ENCODE measurements around the gene HSF5. TPM values are rescaled to one million over a fixed set of nuclear protein-coding genes. Genes with fewer than 3 reads are reported as not detected.

The HSF5 gene
- total and polyA plus RNA-seq, 2 of the 4 experiments (the other 2 are of a cell fraction) = not detected

GRCh38 chr17:58373003-58373402 lies 115.2 kb downstream of the HSF5 start:
- Histone ChIP-seq H3K56ac (ENCODE audit: extremely low read depth, insufficient read depth, low read length) (no peak overlapping the region), H3K4me1 (ENCODE audit: control insufficient read depth, insufficient read depth, low read length) (no peaks in the 10 kb centered on the region), H3K4me2 (ENCODE audit: low read depth, low read length) (no peak overlapping the region), H4K8ac (ENCODE audit: low read depth in 2 of 2, low read length in 2 of 2) (no peak overlapping the region), H2BK20ac (ENCODE audit: low read depth, low read length) (no peak overlapping the region), H3K9me1 (ENCODE audit: insufficient read depth, low read length) (no peaks in the 10 kb centered on the region), H3K18ac (ENCODE audit: low read depth, low read length) (no peak overlapping the region), H3K27me3 (ENCODE audit: control insufficient read depth, insufficient read depth, low read length) (peaks cover 14% of the 10 kb centered on the region), H3K79me1 (ENCODE audit: low read depth in 1 of 2, low read length in 2 of 2) (no peaks in the 10 kb centered on the region), H3K9me3 (ENCODE audit: control insufficient read depth, insufficient read depth, low read length) (no peaks in the 10 kb centered on the region), H2BK120ac (ENCODE audit: low read depth, low read length) (no peak overlapping the region), H3K9ac (ENCODE audit: low read depth, low read length) (no peak overlapping the region), H2BK5ac (ENCODE audit: low read depth, low read length, poor library complexity, severe bottlenecking) (no peak overlapping the region), H3K27ac (ENCODE audit: insufficient read depth, low read length) (no peak overlapping the region), H2AK5ac (ENCODE audit: low read depth, low read length) (no peak overlapping the region), H2AFZ (replicated peaks; ENCODE audit: low read length, poor library complexity) (peak overlapping the region; percentile 43), H3K4ac (ENCODE audit: low read depth, low read length) (no peak overlapping the region), H4K20me1 (ENCODE audit: insufficient read depth, low read length) (no peaks in the 10 kb centered on the region), H3K36me3 (ENCODE audit: control insufficient read depth, insufficient read depth, low read length) (no peaks in the 10 kb centered on the region), H4K5ac (ENCODE audit: low read depth, low read length) (no peak overlapping the region), H3K4me3 (ENCODE audit: insufficient read depth, low read depth, low read length) (no peak overlapping the region), H4K91ac (ENCODE audit: insufficient read depth, low read depth, low read length) (no peak overlapping the region), H3K23ac (ENCODE audit: low read depth, low read length) (no peak overlapping the region), H2AK9ac (replicated peaks; ENCODE audit: low read depth, low read length, poor library complexity) (no peak overlapping the region), H3K14ac (replicated peaks; ENCODE audit: low read depth, low read length) (no peak overlapping the region), H2BK15ac (ENCODE audit: low read depth, low read length) (no peak overlapping the region)
- TF ChIP-seq RFX5 (IDR thresholded peaks at IDR 0.05; ENCODE audit: low read depth, low read length) (no peak), MAFK (IDR thresholded peaks at IDR 0.05; ENCODE audit: low read depth, low read length) (no peak), NFE2L2 (IDR thresholded peaks at IDR 0.05; ENCODE audit: low read depth, low read length) (no peak), MAZ (IDR thresholded peaks at IDR 0.05; ENCODE audit: borderline replicate concordance, low read depth, low read length) (no peak), BHLHE40 (IDR thresholded peaks at IDR 0.05; ENCODE audit: low read depth, low read length) (no peak), RAD21 (IDR thresholded peaks at IDR 0.05; ENCODE audit: low read length) (no peak), CTCF (conservative IDR thresholded peaks at IDR 0.05; ENCODE audit: low read depth, low read length) (no peak), USF2 (IDR thresholded peaks at IDR 0.05; ENCODE audit: low read depth, low read length) (no peak), RCOR1 (IDR thresholded peaks at IDR 0.05; ENCODE audit: insufficient replicate concordance, low read length) (no peak), POLR2A (IDR thresholded peaks at IDR 0.05; ENCODE audit: low read depth, low read length) (no peak), CEBPB (IDR thresholded peaks at IDR 0.05; ENCODE audit: low read depth, low read length) (no peak), CHD1 (IDR thresholded peaks at IDR 0.05; ENCODE audit: low read depth, low read length) (no peak), FOS (IDR thresholded peaks at IDR 0.05; ENCODE audit: low read depth, low read length) (no peak), MXI1 (IDR thresholded peaks at IDR 0.05; ENCODE audit: borderline replicate concordance, low read depth, low read length) (no peak), SMC3 (IDR thresholded peaks at IDR 0.05; ENCODE audit: low read depth, low read length) (no peak)
- TF ChIP-seq, protein P1, sequence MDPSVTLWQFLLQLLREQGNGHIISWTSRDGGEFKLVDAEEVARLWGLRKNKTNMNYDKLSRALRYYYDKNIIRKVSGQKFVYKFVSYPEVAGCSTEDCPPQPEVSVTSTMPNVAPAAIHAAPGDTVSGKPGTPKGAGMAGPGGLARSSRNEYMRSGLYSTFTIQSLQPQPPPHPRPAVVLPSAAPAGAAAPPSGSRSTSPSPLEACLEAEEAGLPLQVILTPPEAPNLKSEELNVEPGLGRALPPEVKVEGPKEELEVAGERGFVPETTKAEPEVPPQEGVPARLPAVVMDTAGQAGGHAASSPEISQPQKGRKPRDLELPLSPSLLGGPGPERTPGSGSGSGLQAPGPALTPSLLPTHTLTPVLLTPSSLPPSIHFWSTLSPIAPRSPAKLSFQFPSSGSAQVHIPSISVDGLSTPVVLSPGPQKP (IDR thresholded peaks at IDR 0.05; ENCODE audit: borderline replicate concordance, low read depth, low read length) = no peak
- in situ Hi-C loops (cut with MboI; ENCODE audit: low sequenced_read_pairs) = no loop called here
- ChIA-PET POLR2A (ENCODE audit: unreplicated experiment) (no interaction called here), CTCF (no interaction called here)
- intact Hi-C loops (cut with micrococcal nuclease) = loop anchor here (1.0 kb wide), 1 partner anchor 16 kb away; no protein-coding TSS in a partner anchor
- WGBS, 2 experiments (ENCODE audit: extremely low coverage in 2 of 2, insufficient read length in 1 of 2) = no CpG with 5 or more reads among the region's 5 CpGs
- no peak for ATAC-seq (ENCODE audit: low read depth)
- dilution Hi-C loops (cut with HindIII; ENCODE audit: low sequenced_read_pairs, unreplicated experiment) = no loop called here
- no peak for DNase-seq
- no TSS peak for BruUV-seq (replicated peaks)

All from IMR-90 (cell line).